ENCODE data around the gene DBNL. TPM values are rescaled to one million over a fixed set of nuclear protein-coding genes. Genes with fewer than 3 reads are reported as not detected.

Gene DBNL
- total RNA-seq, 3 donors from 2014 or later = 90.8 to 110 (median 102) TPM

GRCh38 chr7:44064791-44065430 is 20.4 kb downstream of the DBNL start:
- Histone ChIP-seq H3K9me3 (no peaks in the 10 kb centered on the region), H3K36me3 (no peaks in the 10 kb centered on the region), H3K27ac (no peak overlapping the region), H3K4me1 (peaks cover 0 to 12% of the 10 kb centered on the region in 2 donors), H3K27me3 (no peaks in the 10 kb centered on the region), H3K4me3 (peak overlapping the region in 1 of 3 donors; percentile 9)
- intact Hi-C loops (cut with DNase I; ENCODE audit: low total_unique reads) = no loop called here
- TF ChIP-seq POLR2AphosphoS5 (IDR thresholded peaks at IDR 0.05) = no peak
- TF ChIP-seq CTCF (IDR thresholded peaks at IDR 0.05) = no peak
- no peak for TF ChIP-seq POLR2A (IDR thresholded peaks at IDR 0.05)
- DNase-seq (ENCODE audit: low spot score in 2 of 2) = peak in 1 of 2 donors; percentile 50

GRCh38 chr7:44065431-44066110 is 21.1 kb downstream of the DBNL start, which contains the start of gene PGAM2:
PGAM2 (minus strand) TSS chr7:44065567; CDS start chr7:44065529, 38 bp downstream.
- Histone ChIP-seq H3K27ac (no peak within 1 kb of the TSS), H3K4me3 (peak within 1 kb of the TSS in 1 of 3 donors; percentile 9), H3K27me3 (no peaks in the 10 kb centered on the region), H3K9me3 (no peaks in the 10 kb centered on the region), H3K36me3 (no peaks in the 10 kb centered on the region), H3K4me1 (peaks cover 0 to 12% of the 10 kb centered on the region in 2 donors)
- no peak for TF ChIP-seq POLR2AphosphoS5 (IDR thresholded peaks at IDR 0.05)
- DNase-seq (ENCODE audit: low spot score in 2 of 2) = peak in 1 of 2 donors; percentile 51
- intact Hi-C loops (cut with DNase I; ENCODE audit: low total_unique reads) = no loop called here

GRCh38 chr7:44066111-44066460 is 21.6 kb downstream of the DBNL start:
- H3K9me3 ChIP-seq = no peaks in the 10 kb centered on the region
- H3K4me1 ChIP-seq = peaks cover 0 to 12% of the 10 kb centered on the region in 2 donors
- DNase-seq (ENCODE audit: low spot score in 2 of 2) = peak in 1 of 2 donors; percentile 47
- H3K36me3 ChIP-seq = no peaks in the 10 kb centered on the region
- H3K27ac ChIP-seq = no peak overlapping the region
- no peaks in the 10 kb centered on the region for H3K27me3 ChIP-seq
- intact Hi-C loops (cut with DNase I; ENCODE audit: low total_unique reads) = no loop called here
- no peak overlapping the region for H3K4me3 ChIP-seq
- TF ChIP-seq POLR2A (IDR thresholded peaks at IDR 0.05) (no peak), POLR2AphosphoS5 (IDR thresholded peaks at IDR 0.05) (no peak), CTCF (IDR thresholded peaks at IDR 0.05) (no peak)

- no peaks in the 10 kb centered on the region for H3K27me3 ChIP-seq
- no peak for TF ChIP-seq POLR2A (IDR thresholded peaks at IDR 0.05)
- TF ChIP-seq POLR2AphosphoS5 (IDR thresholded peaks at IDR 0.05) = no peak
- no peak for TF ChIP-seq CTCF (IDR thresholded peaks at IDR 0.05)
- peaks cover 0 to 12% of the 10 kb centered on the region in 2 donors for H3K4me1 ChIP-seq
- intact Hi-C loops (cut with DNase I; ENCODE audit: low total_unique reads) = no loop called here
- H3K9me3 ChIP-seq = no peaks in the 10 kb centered on the region
- peak in 1 of 2 donors; percentile 50 for DNase-seq (ENCODE audit: low spot score in 2 of 2)
- no peaks in the 10 kb centered on the region for H3K36me3 ChIP-seq
- no peak overlapping the region for H3K27ac ChIP-seq
- H3K4me3 ChIP-seq = no peak overlapping the region
Measured at GRCh38 chr7:44066494-44067063, 22.1 kb downstream of the DBNL start.

- Histone ChIP-seq H3K27me3 (no peaks in the 10 kb centered on the region), H3K9me3 (no peaks in the 10 kb centered on the region), H3K4me3 (no peak overlapping the region), H3K27ac (no peak overlapping the region), H3K4me1 (peaks cover 0 to 16% of the 10 kb centered on the region in 2 donors), H3K36me3 (no peaks in the 10 kb centered on the region)
- TF ChIP-seq POLR2A (IDR thresholded peaks at IDR 0.05) (no peak), CTCF (IDR thresholded peaks at IDR 0.05) (no peak), POLR2AphosphoS5 (IDR thresholded peaks at IDR 0.05) (no peak)
- intact Hi-C loops (cut with DNase I; ENCODE audit: low total_unique reads) = no loop called here
- DNase-seq (ENCODE audit: low spot score in 2 of 2) = peak in 1 of 2 donors; percentile 28
Measured at GRCh38 chr7:44067064-44067951, 22.8 kb downstream of the DBNL start.
